GM20000 (cell line): ENCODE measurements around the gene CYP4B1.
"Not testable (repeated sequence)": the region's sequence is repeated elsewhere in the genome, so short reads cannot be mapped to it uniquely, and the experiment has no call there.

ENCODE experiments used
- DNase-seq: peaks from one replicate; pipeline ENCODE4 v3.0.0; 2012; ENCODE audit warnings: low spot score
- TF ChIP-seq, protein P1 (sequence below): IDR thresholded peaks from 2 replicates; pipeline ENCODE4 v1.5.1; 2012; ENCODE audit warnings: mild to moderate bottlenecking, control low read depth; ENCODE audit errors: extremely low read depth, missing control alignments

CYP4B1 gene

DNA sequence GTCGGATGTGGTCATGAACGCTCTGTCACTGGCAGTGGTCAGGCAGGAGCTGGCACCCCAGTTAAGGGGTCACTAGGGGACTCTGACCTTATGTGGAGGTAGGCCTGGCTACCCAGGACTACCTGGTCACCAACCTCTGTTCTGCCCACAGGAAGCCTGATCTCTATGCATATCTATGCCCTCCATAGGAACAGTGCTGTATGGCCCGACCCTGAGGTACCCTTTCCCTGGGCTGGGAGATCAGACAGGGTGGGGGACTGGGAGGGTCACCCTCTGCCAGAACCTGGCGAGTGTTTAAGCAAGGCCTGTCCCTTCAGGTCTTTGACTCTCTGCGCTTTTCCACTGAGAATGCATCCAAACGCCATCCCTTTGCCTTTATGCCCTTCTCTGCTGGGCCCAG, 19.0 kb downstream of the CYP4B1 start:
- no peak for DNase-seq
- TF ChIP-seq, protein P1, sequence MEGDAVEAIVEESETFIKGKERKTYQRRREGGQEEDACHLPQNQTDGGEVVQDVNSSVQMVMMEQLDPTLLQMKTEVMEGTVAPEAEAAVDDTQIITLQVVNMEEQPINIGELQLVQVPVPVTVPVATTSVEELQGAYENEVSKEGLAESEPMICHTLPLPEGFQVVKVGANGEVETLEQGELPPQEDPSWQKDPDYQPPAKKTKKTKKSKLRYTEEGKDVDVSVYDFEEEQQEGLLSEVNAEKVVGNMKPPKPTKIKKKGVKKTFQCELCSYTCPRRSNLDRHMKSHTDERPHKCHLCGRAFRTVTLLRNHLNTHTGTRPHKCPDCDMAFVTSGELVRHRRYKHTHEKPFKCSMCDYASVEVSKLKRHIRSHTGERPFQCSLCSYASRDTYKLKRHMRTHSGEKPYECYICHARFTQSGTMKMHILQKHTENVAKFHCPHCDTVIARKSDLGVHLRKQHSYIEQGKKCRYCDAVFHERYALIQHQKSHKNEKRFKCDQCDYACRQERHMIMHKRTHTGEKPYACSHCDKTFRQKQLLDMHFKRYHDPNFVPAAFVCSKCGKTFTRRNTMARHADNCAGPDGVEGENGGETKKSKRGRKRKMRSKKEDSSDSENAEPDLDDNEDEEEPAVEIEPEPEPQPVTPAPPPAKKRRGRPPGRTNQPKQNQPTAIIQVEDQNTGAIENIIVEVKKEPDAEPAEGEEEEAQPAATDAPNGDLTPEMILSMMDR: no peak

DNA sequence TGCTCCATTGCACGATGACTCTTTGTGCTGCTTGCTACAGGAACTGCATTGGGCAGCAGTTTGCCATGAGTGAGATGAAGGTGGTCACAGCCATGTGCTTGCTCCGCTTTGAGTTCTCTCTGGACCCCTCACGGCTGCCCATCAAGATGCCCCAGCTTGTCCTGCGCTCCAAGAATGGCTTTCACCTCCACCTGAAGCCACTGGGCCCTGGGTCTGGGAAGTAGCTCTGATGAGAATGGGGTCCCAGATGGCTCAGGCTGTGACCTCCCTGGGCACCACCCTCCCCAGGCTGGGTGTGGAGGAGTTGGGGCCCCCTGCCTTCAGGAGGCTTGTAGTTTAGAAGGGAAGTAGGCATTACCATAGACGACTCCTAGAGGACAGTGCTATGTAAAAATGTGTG, 19.7 kb downstream of the CYP4B1 start:
- TF ChIP-seq, protein P1: no peak
- no peak for DNase-seq

DNA sequence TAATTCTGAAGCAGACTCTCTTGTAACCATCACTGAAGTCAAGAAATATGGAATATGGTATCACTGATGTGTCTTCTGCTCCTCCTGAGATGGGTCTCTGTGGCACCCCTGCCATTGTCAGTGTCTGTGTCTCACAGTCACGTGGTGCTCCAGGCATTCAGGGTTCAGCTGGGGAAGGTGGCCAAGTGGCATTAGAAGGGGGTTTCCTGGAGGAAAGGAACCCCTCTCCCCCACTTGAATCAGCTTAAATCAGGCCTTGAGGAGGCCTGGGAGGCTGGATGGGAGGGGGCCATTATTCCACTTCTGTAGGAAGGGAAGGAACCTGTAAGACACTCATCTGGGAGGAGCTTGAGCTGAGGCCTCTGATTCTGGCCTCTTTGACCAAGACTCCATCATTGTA, 20.5 kb downstream of the CYP4B1 start:
- TF ChIP-seq, protein P1: no peak

DNA sequence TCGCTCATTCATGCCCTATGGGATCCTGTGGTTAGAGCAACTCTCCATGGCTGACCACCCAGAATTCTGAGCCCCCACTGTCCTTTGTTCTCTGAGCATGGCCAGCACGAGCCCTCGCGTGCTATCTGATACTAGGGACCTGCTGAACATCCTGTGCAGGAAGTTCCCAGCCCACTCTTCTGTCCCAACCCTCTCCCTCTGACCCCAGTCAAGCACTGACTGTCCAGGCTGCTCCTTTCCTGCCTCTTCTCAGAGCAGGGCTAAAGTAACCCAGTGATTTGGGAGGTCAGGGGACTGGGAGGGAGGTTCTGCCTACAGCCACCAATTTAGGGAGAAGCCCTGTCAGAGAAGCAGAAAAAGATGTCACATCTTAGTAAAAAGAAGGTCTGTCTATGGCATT, 21.2 kb downstream of the CYP4B1 start:
- TF ChIP-seq, protein P1: no peak
- DNase-seq: no peak

More for the DNA sequence above, 20.5 kb downstream of the CYP4B1 start:
- DNase-seq: no peak

DNA sequence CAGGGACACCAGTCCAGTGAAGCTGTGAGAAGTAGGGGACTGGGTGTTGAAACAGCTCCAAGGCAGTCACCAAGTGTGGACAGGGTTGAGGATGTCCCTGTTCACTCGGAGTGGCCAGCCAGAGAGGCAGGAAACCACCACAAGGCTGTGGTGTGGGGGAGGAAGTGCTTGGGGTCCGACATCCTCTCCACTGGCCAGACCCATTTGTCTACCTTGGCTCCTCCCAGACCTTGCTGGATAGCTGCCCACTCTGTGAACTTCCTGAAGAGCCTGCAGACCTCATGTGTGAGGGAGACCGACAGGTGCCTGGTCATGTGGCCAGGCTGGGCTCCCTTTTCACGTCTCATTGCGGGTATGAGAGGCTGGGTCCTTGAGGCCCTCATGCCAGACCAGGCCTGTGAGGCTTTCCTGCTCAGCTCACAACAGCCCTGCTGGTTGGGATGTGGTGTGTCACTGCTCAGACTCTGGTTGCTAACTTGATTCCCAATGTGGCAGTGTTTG, 21.8 kb downstream of the CYP4B1 start:
- no peak for DNase-seq
- TF ChIP-seq, protein P1: no peak

DNA sequence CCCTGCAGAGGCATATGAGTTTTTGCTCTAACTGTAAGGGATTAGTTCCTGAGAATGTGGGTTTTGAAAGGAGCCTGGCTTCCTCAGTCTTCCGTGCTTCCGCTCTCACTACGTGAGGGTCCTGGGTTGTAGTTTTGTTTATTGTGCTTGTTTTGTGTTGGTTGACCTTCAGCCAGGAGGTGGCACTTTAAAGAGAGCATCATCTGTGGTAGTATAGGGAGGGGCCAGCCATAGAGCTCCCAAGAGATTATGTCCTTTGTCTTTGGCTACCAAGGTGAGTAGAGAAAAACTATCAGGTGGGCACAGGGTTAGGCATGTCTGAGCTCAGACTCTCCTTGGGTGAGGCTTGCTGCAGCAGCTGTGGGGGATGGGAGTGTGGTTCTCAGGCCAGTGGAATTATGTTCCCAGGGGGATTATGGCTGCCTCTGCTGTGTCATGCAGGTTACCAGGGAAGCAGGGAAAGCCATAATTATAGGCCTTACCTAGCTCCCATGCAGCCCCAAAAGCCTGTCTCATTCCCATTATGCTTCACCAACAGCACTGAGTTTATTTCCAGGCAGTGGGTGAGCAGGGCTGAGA, 23.5 kb downstream of the CYP4B1 start:
- no peak for DNase-seq

DNA sequence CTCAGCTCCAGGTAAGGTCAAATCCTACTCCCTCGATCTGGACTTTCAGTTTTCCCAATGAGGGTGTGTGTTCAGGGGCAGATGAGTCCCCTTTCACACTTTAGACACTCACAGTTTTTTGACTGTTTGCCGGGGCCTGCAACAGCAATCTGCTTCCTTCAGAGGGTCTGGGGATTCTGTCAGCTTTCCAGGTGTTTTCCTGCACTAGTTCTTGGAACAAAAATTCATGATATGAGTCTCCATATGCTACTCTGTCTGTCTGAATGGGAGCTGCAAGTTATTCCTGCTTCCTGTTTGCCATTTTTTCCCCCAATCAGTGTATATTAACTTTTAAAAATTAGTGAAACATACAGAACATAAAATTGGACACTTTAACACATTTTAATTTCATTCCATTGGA, 24.3 kb downstream of the CYP4B1 start:
- TF ChIP-seq, protein P1: no peak
- no peak for DNase-seq

More for the DNA sequence above, 23.5 kb downstream of the CYP4B1 start:
- TF ChIP-seq, protein P1: no peak

DNA sequence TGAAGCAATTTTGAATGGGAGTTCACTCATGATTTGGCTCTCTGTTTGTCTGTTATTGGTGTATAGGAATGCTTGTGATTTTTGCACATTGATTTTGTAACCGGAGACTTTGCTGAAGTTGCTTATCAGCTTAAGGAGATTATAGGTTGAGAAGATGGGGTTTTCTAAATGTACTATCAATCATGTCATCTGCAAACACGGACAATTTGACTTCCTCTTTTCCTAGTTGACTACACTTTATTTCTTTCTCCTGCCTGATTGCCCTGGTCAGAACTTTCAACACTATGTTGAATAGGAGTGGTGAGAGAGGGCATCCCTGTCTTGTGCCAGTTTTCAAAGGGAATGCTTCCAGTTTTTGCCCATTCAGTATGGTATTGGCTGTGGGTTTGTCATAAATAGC, 28.0 kb downstream of the CYP4B1 start:
- DNase-seq: not testable (repeated sequence)
